Stimulated activated CD4-positive, alpha-beta T cell treated with anti-CD3 and anti-CD28 coated beads, Interleukin-4, amount 100 ng/mL, for 4 hours (primary cell): ENCODE measurements around the gene OR2T27.
A peak's percentile ranks its signal among the peaks of the same experiment; 100 is the strongest.
"Not testable (repeated sequence)": the region's sequence is repeated elsewhere in the genome, so short reads cannot be mapped to it uniquely, and the experiment has no call there.

Experiments used
- DNase-seq, 2 experiments: peaks; one replicate each; pipeline ENCODE4 v3.0.0-alpha.2; 2020

The OR2T27 gene

DNA sequence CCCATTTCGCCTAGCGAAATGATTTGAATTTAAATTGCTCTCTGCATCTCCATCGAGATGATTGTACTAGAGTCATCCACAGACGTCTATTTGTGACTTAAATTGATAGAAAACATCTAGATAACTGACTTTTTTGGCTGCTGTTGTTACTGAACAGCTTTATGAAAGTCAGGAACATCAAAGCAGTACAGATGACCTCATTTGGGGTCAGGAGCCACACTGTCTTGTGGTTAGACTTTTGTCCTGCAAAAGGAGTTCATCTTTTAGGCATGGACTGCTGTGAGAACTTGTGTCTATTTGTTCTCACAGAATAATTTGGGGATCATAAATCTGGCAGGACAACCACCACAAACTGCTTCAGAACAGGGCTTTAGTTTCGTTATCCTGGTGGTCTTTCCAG, 15.7 kb downstream of the OR2T27 start:
- not testable (repeated sequence) for DNase-seq

DNA sequence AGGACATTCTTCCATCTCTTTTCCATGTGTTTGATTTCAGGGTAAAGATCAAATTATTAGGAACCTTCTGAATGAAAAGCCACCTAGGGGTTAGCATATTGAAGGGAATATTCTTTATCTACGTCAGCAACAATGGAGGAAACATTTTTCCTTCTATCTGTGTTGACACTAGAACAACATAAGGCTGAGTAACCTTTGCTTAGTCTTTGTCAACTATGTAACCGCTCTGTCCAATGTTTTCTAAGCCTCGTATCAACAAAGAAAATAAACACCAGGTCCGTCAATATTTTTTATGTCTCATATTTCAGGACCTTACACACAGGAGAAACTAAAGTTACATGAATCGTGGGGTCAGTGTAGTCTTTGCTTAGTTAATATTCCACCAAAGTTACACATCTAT, 18.7 kb downstream of the OR2T27 start:
- DNase-seq = not testable (repeated sequence)

DNA sequence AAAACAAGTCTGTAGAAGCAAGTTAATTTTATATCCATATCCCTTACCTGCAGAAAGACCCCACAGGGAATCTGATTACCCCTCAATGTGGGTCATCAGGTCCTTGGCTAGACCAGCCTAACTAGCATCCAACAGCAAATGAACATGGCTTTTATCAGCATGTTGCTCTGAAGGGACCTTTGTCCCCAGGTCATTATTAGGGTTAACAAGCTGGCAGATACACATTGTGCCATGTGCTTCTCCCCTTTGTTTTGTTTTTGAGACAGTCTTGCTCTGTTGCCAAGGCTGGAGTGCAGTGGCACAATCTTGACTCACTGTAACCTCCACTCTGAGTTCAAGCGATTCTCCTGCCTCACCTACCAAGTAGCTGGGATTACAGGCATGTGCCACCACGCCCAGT, 20.3 kb downstream of the OR2T27 start, which contains the start of gene OR2T11:
Gene OR2T11, minus strand, starts transcription at position 101 of the 400 bp plus-strand sequence. CDS start 7,963 bp downstream, outside the sequence.
- not testable (repeated sequence) for DNase-seq

DNA sequence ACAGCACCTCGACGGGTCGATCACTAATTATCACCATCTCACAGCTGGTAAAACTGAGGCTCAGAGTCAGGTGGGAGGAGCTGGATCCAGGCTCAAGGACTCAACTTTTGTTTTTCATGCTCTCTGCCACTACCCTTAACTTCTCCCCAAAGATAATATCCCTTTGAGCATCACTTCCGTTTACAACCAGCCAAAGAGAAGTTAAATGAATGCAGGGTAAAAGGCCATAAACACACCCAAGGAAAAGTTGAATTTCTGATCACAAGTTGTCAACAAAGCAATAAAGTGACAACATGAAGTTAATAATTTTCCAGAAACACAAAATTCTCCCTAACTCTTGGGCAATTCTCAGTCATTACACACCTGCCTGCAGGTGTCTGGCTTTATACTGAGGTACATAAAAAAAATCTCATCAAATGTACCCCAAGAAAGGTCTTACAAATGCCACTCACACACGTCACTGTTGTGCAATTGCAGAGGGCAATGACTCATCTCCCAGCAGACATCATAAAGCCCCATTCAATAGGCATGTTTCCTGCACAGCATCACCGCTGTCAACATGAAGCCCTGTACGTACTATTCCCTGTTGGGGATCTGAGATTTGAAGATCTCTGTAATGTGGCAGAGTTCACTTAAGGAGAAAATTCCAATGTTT, 23.8 kb downstream of the OR2T27 start:
- no peak for DNase-seq

DNA sequence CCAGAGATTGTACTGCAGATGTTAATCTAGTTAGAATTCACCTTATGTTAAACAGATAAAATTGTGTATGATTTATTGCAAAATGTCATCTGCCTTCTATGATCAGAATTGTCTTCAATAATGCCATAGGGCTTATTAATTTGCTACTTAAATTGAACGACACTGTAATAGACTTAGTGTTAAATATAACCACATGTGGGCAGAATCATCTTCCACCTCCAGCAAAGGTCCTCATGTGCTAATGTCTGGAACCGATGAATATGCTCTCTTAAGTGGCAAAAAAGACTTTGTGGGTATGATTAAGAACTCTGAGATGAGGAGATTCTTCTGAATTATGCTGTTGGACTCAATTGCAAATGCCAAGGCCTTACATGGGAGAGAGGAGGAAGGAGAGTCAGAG, 24.8 kb downstream of the OR2T27 start:
- DNase-seq = no peak

DNA sequence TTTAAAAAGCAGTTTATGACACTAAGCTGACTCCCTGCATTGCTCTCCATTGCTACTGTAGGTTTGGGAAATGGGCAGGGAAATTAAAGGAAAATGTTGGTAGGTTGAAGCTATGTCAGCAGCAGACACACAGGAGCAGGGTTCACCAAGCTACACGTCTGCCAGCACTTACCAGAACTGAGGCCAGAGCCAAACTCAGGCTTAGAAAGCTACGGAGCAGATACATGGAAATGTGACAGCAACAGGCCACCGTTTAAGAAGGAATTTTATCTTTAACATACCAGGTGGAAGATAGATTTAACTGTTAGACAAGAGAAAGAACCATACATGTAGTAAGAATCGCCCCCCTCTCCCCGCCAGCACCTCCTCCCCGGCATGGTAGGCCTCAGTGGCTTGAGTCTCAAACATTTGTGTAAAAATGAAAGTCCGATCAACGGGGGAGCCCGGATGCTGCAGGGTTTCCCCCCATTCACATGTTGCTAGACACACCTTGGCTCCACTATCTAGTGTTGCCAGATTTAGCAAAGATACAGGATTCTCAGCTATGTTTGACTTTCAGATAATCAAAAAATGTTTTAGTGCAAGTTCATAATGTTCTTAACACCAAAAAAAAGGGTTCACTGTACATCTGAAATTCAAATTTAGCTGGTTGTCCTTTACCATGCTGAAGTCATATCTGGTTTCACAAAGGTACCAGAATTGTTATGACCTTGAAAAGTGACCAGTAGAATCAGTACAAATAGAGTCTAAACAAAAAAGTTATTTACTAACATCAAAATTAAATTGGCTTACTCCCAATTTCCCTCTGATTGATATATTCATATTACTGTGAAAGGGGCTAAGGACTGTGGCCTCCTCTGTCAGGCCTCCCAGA, 27.1 kb downstream of the OR2T27 start:
- DNase-seq = no peak

DNA sequence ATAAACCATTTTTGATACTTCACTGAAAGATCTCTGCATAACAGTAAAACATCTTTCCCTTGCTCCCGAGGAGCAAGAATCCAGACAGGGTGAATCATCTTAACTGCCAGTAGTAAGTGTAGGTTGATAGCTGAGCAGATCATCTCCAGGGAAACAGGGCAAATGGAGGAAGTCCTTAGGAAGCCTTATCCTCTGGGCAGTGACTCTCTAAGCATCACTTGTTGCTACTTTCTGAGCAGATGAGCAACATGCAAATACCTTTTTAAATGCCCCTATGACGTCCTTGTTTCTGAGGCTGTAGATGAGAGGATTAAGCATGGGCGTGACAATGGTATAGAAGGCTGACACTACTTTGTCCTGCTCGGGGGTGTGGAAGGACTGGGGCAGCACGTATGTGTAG, 29.4 kb downstream of the OR2T27 start:
- no peak for DNase-seq

DNA sequence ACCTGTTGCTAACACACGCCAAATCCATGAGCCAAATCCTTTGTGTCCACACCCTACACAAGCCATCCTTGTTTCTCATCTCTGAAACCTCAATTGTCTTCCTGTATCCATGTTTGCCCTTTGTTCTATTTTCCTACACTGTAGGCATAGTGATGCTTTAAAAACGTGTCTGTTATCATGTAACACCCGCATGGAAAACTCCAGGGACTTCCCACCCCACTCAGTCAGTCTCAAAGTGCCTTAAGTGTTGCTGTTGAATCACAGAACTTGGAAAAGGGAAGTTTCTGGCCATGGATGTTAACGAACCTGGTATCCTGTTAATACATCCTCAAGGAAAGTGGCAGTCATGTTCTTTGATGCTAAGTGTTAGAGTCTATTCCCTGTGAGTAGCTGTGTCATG, 30.2 kb downstream of the OR2T27 start:
- DNase-seq = no peak

DNA sequence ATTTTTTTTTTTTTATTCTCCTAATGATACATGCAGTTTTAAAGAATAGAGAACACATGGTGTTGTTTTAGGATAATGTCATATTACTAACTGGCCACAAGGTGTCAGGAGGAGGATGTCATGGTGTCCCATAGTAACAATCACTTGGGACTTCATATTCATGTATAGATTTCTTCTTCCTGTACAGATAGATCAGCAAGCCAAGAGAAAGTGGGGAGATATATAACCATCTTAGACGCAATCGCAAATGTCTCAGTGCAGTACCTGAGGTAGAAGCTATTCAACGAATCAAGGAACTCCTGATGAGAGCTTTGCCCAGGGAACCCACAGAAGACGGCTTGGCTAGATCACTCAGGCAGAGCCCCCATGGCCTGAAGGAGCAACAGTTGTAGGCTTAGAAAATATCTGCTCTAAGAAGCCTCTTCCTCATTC, 32.7 kb downstream of the OR2T27 start:
- no peak for DNase-seq

DNA sequence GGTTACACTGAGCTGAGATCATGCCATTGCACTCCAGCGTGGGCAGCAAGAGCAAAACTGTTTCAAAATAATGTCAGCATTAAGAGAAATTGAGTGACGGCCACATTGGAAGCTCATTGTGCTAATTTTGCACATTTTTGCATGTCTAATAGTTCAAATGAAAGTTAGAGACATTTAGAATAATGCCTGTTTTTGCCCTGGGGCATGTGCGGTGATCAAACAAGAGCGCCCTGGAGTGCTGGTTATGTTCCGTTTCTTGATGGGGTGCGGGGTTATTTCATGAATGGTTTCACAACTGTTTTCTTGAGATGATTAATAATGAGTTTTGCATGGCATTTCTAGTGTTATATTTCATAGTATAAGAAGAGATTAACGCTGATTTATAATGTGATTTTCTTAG, 33.6 kb downstream of the OR2T27 start:
- no peak for DNase-seq

DNA sequence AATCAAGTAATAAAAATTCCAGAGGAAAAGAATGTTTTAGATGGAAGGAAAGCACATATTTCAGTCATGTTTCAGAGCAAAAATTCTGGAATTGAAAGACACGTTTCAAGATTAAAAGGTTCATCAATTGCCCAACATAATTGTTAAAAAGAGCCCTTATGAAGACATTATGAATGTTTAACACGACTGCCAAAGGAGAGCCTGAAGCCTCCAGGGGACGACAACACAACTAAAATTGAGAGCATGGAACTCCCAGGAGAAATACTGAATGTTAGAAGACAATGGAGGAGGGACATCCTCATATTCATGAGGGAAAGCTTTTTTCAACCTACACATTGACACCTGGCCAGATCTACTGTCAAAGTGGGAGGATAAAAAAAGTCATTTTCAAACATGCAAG, 36.5 kb downstream of the OR2T27 start:
- peak; percentile 27 to 52 for DNase-seq

DNA sequence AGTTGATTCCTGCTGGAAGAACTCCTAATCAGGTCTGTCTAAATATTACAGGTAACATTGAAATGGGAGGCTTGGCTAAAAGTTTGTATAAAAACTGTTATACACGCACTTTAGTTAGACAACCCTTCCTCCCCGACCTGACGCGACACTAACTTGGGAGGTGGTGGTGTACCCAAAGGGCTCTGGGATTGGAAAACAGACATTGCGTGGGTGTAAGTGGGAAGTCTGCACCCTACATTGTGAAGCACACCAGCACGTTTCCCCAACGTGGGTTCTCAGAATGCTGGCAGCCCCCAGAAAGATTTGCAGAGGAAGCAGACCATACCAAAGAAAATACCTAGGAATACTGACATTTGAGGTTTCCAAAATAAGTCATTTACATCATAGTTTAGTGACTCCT, 37.2 kb downstream of the OR2T27 start:
- DNase-seq = no peak

DNA sequence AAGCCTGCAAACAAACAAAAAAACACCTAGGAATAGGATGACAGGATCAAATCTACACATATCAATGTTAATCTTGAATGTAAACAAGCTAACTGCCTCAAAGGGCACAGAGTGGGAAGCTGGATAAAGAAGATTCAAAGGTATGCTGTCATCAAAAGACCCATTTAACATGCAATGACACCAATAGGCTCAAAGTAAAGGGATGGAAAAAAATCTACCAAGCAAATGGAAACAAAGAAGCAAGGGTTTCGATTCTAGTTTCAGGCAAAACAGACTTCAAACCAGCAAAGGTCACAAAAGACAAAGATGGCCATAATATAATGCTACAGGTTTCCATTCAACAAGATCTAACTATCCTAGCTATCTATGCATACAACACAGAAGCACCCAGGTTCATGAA, 41.6 kb downstream of the OR2T27 start:
- no peak for DNase-seq

DNA sequence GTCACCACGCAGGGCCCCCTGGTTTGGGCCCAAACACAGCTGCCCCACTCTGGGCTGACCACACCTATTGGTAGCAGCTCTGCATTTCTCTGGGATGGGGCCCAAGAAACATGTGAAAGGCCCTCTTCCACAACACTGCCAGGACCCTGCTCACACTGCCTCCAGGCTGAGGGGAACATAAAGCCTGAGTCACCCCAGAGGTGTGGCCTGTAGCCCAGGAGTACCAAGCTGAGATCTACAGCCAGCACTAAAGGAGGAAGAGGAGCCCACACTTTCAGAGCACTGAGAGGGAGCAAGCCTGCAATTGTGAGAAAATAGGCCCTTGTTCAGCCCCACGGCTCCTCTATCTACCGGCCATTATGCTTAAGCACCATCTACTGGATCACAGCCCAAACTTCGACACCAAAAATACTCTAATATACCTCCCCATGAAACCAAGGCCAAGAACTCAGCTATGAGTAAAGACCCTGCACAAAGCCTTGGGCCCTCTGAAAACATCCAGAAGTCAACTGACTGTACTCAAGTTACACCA, 43.4 kb downstream of the OR2T27 start:
- DNase-seq = peak in 1 of 2 experiments; percentile 12

DNA sequence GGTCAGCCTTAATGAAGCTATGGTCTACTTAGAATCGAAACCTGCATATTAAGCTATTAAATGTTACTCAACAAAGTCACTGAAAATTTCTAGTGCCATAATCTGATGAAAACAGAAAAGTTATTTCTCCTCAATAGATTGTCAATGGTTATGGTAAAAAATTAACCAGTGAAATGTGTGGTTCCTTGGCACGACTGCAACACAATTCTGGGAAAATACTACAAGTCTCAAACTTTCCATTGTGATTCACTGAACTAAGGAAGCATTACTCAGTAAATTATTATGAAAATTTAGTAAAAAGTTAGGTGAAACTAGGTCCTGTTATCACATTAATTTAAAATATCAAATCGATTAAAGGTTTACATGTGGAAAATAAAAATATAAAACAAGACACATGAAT, 45.0 kb downstream of the OR2T27 start:
- no peak for DNase-seq
